CD4-positive, alpha-beta T cell treated with Interleukin-17A for 1 hour (primary cell): ENCODE results near the gene TERT.
"Not testable (repeated sequence)": the region's sequence is repeated elsewhere in the genome, so short reads cannot be mapped to it uniquely, and the experiment has no call there.

Source experiments
- DNase-seq: peaks from one replicate; pipeline ENCODE4 v3.0.0-alpha.2; 2020

Gene TERT

DNA sequence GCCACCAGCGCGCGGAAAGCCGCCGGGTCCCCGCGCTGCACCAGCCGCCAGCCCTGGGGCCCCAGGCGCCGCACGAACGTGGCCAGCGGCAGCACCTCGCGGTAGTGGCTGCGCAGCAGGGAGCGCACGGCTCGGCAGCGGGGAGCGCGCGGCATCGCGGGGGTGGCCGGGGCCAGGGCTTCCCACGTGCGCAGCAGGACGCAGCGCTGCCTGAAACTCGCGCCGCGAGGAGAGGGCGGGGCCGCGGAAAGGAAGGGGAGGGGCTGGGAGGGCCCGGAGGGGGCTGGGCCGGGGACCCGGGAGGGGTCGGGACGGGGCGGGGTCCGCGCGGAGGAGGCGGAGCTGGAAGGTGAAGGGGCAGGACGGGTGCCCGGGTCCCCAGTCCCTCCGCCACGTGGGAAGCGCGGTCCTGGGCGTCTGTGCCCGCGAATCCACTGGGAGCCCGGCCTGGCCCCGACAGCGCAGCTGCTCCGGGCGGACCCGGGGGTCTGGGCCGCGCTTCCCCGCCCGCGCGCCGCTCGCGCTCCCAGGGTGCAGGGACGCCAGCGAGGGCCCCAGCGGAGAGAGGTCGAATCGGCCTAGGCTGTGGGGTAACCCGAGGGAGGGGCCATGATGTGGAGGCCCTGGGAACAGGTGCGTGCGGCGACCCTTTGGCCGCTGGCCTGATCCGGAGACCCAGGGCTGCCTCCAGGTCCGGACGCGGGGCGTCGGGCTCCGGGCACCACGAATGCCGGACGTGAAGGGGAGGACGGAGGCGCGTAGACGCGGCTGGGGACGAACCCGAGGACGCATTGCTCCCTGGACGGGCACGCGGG is at the start of gene TERT:
TERT (minus strand) TSS at position 234 of the 815 bp plus-strand sequence; CDS start at position 155, 79 bp downstream.
- peak; percentile 81 for DNase-seq

DNA sequence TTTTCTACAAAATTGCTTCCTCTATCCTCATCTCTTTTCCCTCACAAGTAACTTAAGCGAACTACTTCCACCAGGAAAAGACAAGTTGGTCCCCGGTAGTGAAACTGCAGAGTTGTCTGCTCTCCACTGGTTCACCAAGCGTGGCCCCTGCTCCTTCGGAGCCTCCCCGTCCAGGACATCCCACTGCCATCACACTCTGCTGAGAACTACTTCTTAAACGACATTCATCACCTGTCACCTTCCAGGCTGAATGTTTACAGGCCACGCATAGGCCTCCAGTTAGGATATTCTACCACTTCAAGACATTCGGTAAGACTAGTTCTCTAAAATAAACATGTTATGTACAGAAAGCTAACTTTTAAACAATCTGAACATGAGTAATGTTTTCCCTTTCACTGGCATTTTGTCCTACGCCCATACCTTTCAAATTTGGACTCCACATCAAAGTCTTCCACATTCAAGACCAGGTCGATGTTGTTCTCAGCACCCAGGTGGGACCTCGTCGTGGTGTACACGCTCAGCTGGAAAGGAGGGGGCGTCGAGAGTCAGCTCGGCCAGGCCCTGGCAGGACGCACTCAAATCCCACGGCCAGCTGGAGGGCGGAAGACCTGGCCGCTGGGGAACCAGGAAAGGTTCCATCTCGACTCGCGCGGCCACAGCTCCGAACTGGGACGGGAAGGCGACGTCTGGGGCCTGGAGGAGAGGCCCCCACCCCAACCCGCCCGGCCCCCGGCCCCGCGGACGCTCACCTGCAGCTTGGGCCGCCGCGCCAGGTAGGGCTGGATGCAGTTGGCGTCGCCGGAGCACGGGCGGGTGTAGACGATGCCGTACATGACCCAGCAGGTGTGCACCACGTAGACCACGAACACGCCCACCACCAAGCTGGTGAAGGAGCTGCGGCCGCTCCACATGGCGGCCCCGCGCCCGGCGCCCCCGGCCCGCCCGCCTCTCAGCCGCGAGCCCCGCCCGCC is 49.3 kb upstream of the TERT start:
- DNase-seq = no peak

DNA sequence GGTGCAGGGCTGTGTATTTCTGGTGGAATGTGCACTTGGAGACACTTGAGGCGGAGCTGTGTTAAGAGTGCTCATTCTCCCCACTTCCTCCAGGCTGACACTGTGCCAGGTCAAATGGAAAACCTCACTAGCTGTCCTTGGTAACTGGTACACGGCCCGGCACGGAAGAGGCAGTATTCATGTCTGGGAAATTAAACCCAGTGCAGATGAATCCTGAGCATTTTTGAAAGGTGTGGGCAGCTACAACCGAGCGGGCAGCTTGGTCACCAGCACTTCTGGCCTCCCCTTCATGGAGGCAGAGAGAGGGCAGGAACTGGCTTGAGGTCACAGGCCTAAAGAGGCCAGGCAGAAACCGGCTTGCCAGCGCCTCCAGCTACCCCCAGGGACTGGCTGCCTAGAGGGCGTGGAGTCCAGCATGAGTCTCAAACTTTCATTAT is 48.5 kb upstream of the TERT start:
- no peak for DNase-seq

DNA sequence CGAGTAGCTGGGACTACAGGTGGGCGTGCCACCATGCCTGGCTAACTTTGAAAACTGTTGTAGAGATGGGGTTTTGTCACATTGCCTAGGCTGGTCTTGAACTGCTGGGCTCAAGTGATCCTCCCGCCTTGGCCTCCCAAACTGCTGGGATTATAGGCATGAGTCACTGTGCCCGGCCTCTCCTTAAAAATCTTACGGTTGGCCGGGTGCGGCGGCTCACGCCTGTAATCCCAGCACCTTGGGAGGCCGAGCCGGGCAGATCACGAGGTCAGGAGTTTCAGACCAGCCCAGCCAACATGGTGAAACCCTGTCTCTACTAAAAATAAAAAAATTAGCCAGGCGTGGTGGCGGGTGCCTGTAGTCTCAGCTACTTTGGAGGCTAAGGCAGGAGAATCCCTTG is 47.8 kb upstream of the TERT start:
- not testable (repeated sequence) for DNase-seq

DNA sequence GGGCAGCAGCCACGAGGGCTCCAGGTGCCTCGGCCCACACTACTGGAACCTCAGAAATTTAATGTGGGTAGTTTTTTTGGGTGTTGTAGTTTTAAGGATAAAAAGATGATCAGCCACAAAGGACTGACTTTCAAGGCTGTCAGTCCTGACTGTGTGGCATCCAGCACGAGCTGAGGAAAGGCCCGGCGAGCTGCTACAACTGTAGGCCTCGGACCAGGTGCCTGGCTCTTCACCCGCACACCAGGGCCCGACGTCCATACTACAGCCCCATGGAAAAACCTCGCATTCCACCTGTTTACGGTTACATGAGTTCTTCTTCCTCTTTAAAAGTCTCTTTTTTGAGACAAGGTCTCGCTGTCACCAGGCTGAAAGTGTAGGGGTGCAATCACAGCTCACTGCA is 47.4 kb upstream of the TERT start:
- DNase-seq = no peak

DNA sequence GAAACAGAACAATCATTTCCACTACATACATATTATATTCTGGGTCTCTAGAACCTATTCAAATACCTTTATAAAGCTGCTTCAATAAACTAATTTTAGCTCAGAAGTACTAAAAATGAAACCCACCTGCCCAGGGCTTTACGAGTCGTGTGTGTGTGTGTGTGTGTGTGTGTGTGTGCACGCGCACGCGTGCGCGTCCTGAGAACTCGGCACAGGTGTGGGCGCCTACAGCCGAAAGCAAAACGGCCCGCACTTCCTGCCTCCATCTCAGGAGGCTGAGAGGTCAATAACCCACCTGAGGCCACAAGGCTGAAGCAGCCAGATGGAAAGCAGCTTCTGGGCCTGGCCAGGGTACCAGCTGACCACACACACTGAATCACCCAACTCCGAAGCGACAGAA is 47.0 kb upstream of the TERT start:
- no peak for DNase-seq

DNA sequence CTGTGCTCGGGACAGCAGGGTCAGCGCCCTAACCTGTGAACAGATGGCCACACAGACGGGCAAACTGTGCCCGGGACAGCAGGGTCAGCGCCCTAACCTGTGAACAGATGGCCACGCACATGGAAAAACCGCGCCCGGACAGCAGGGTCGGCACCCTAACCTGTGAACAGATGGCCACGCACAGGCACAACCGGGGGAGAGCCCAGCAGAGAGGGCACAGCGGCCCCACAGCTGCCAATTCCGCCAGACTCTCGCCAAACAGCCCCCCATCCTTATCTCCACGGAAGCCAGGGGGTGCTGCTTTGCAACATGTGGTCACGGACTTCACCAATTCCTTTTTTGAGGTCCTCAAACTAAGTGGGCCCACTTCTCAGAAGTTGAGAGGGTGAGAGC is 44.9 kb upstream of the TERT start:
- not testable (repeated sequence) for DNase-seq

DNA sequence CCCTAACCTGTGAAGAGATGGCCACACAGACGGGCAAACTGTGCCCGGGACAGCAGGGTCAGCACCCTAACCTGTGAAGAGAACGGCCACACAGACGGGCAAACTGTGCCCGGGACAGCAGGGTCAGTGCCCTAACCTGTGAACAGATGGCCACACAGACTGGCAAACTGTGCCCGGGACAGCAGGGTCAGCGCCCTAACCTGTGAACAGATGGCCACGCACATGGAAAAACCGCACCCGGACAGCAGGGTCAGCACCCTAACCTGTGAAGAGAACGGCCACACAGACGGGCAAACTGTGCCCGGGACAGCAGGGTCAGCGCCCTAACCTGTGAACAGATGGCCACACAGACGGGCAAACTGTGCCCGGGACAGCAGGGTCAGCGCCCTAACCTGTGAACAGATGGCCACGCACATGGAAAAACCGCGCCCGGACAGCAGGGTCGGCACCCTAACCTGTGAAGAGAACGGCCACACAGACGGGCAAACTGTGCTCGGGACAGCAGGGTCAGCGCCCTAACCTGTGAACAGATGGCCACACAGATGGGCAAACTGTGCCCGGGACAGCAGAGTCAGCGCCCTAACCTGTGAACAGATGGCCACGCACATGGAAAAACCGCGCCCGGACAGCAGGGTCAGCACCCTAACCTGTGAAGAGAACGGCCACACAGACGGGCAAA is 44.4 kb upstream of the TERT start:
- DNase-seq = not testable (repeated sequence)

DNA sequence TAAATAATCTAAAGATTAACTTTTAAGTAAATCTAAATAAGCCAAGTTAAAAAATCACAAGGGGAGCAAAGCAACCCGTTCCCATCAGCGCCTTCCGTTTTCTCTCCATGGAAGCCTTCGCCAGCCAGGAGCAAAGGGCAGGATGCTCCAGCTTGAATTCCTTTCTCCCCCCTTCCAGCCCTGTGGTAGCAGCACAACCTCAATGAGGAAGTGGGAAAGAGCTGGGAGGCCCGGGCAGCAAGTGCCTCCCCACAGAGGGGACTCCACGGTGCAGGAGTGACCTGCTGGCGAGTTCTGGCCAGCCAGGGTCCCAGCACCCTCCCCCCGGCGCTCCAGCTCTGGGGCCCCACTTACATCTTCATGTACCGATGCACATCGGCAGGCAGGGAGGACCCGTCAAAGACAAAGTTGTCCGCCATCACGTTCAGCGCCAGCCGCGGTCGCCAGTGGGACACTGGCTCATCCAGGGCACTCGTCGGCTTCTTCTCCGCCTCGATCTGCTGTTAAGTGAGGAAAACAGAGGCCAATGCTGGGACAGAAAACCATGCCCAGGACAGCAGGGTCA is 43.7 kb upstream of the TERT start:
- no peak for DNase-seq

DNA sequence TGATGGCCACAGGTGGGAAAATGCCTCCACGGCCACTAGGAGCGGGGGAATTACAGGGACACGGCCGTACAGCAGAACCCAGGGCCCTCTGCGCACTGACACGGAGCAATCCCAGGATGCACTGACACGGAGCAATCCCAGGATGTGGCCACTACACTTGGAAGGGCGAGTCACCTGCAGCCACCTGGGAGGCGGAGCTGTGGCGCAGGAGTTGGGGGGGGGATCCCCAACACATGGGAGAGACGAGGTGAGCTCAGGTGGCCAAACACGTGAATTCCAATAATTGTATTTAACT is 43.3 kb upstream of the TERT start:
- no peak for DNase-seq

DNA sequence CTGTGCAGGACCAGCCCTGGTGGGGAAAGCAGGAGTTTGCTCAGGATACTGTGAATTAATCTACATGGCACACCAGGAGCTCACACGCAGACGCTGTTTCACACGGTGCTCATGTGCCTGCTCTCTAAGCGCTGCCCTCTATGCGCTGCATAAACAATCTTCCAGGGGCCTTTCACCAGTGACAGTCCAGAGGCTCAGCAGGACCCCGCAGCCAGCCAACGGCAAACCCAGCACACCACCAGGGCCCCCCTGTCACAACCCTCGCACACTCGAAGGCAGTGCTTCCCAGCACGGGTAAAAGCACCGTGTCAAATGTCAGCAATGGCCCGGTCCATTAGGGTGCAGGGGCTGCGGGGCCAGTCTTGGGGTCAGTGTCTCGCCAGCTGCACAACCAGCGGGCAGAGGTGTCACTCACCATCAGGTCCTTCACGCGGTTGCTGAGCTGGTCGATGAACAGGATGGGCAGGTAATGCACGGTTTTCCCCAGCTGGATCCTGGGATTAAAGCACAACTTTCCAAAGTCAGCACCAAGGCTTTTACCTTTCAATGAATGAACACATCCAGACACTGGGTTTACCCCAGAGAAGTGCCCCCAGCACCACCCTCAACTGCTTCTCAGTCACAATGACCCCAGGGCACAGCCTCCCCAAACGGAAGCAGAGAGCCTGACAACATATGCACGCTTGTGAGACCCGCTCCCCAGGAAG is 42.8 kb upstream of the TERT start:
- DNase-seq = no peak

DNA sequence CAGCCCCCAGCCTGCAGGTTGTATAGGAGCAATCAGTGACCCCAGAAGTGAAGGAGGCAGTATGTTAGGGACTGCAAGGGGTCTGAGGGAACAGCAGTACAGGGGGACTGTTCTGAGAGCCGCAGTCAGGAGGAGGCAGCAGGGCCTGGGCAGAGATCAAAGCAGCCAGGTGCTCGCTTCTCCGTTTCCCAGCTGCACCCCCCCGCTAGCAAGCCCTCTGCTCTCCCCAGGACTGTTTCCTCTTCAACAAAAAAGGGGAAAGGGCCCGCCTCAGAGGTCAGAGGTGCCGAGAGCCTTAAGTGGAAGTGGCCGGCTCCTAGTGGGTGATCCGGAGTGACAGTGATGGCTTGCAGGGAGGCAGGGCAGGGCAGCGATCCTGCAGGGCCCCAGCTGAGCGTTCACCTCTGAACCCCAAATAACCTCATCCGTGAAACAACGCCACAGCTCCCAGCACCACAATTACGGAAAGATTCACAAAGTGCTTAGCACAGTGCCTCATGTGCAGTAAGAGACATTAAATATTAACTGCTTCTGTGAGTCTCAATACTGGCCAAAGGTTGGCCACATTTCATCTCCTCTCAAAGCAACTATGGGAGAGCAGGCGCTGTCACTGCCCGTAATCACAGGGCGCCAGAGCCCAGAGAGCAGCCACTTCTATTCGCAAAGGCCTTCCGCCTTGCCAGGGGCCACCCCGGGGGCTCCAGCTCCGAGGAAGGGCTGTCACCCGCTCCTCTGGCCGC is 42.1 kb upstream of the TERT start:
- DNase-seq = no peak

DNA sequence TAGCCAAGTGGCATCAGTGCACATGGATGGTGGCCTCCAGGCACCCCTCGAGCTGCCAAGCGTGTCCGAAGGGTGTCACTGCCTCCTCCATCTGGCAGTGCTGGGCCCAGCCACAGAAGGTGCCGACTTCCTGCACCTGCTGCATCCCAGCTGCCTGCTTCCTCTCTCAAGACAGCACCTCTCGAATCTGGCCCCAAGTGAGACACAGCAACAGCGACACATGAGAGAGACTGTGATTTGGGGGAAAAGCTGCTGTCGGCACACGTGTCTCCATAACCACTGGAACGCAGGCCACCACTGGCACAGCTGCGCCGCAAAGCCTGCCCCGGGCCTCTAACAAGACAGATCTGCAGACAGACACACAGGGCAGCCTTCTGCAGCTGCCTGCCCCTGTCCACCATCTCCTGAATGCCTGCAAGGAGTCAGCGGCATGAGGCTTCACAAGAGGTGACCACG is 41.3 kb upstream of the TERT start:
- no peak for DNase-seq

DNA sequence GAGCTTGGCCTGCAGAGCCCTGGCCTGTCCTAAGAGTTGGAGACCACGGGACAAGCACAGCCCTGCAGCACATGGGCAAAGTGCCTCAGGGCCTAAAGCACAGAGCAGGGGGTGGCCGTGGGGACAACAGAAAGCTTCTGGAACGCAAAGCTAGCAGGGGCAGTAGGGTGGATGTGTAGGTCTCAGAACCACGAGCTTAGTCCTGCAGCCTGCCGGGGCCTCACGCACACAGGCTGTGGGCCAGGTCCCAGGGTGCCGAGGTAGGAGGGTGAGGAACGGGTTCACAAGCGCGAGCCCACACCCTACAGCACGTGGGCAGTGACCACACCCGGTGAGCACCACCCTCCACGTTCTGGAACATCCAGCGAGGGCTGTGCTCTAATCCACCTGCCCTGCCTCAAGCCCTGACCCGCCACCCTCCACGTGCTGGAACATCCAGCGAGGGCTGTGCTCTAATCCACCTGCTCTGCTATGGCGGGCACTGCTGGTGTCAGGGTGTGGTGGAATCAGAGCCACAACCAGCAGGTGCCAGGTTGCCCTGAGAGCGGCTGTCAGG is 40.8 kb upstream of the TERT start:
- no peak for DNase-seq

DNA sequence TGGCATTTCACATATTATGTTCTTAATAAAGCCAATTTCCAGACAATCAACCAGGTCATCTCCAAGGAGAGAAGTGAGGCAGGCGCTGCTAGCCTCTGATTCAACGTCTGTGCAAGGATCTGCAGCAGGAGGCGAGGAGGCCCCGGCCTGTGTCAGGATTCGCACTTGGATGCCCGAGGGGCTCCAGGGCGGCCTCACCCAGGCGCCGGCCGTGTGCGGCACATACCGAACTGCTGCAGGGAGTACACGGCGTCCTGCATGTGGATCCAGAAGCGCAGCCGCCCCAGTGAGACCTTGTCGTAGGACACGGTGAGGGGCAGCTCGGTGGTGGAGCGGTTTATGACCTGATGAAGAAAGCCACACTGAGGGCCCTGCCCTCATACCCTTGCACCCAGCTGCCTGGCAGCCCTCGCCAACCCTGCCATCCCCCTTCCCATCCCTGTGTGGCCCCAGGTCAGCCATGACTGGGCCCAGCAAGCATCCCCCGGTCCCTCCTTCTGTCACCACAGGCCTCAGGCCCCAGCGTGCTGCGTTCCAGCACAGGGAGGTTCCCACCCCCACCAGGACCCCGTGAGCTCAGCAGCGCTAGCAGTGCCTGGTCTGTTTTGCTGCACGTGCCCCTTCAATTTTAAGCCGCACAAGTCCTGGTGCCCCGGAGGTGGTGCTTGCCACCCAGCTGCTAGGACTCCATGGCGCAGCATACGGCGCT is 40.1 kb upstream of the TERT start:
- DNase-seq = no peak

DNA sequence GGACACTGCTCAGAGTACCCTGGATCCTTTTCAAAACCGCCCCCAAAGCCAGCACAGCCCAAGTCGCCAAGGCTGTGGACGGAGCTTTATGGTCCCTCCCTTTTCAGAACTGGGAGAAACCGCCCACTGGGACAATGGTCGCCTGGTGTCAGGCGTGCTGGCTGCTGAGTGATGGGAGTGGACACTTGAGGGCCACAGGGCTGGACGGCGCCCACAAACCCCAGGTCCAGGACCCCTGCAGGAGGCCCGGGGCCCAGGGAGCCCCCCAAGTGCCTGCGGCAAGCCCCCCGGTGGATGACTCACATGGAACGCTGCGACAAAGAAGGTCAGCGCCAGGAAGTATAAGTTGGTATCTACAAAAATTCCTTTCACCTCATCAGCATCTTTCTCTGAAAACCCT is 39.1 kb upstream of the TERT start:
- no peak for DNase-seq

DNA sequence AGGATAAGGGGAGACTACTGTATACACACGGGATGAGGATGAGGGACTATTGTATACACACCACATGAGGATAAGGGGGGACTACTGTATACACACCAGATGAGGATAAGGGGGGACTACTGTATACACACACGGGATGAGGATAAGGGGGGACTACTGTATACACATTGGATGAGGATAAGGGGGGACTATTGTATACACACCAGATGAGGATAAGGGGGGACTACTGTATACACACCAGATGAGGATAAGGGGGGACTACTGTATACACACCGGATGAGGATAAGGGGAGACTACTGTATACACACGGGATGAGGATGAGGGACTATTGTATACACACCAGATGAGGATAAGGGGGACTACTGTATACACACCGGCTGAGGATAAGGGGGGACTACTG is 38.4 kb upstream of the TERT start:
- DNase-seq = not testable (repeated sequence)

DNA sequence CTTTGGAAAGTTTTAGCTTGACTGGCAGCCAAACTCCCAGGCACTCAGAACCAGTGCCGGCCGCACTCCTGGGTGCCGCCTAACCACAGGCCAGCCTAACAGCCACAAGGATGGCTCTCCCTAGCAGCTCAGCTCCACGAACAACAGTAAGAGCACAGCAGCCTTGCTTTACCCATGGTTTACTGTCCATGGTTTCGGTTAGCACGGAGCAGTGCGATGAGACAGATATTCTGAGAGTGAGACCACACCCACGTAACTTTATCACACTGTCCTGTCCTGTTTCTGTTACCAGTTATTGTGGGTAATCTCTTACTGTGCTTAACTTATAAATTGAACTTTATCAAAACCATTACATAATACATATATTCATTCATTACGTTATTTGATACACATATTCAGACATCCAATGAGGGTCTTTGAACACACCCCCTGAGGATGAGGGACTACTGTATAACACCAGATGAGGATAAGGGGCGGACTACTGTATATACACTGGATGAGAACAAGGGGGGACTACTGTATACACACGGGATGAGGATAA is 37.7 kb upstream of the TERT start:
- no peak for DNase-seq

DNA sequence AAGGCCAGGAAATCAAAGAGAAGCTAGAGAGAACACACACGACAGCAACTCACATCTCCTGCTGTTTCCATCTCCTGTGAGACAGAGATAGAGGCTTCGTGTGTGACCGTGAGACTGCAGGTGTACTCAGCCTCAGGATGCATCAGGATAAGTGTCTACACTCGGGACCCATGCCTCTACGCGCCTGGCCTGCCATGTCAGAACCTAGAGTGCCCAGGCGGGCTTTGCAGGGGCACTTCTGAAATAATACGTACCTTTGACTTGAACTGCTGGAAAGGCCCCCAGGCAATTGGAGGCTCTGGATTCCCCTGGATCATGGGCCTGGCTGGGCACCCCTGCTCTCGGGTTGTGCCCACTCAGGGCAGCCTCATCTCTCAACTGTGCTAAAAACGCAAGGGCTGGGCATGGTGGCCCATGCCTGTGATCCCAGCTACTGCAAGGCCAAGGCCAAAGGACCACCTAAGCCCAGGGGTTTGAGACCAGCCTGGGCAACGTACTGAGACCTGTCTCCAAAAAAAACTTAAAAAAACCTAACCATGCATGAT is 37.1 kb upstream of the TERT start:
- DNase-seq = no peak
